ENCODE results near the gene NAPG. TPM values are rescaled to one million over a fixed set of nuclear protein-coding genes. Genes with fewer than 3 reads are reported as not detected.
"Not testable (repeated sequence)": the region's sequence is repeated elsewhere in the genome, so short reads cannot be mapped to it uniquely, and the experiment has no call there.

NAPG gene
- total RNA-seq, 4 donors from 2014 or later, result 21.5 to 60.6 (median 32.7) TPM

GRCh38 chr18:10564975-10565773, 39.3 kb downstream of the NAPG start:
- no peaks in the 10 kb centered on the region for H3K36me3 ChIP-seq
- TF ChIP-seq POLR2A (IDR thresholded peaks at IDR 0.05) (no peak), CTCF (IDR thresholded peaks at IDR 0.05) (no peak)
- no peak overlapping the region for H3K27ac ChIP-seq
- no peaks in the 10 kb centered on the region for H3K27me3 ChIP-seq
- intact Hi-C loops (cut with DNase I; ENCODE audit: low total_unique reads), result no loop called here
- no peak for DNase-seq
- no peak overlapping the region for H3K4me3 ChIP-seq
- H3K9me3 ChIP-seq, result no peaks in the 10 kb centered on the region
- no peaks in the 10 kb centered on the region for H3K4me1 ChIP-seq

GRCh38 chr18:10565835-10566234, 40.0 kb downstream of the NAPG start:
- DNase-seq, result no peak
- Histone ChIP-seq H3K4me3 (no peak overlapping the region), H3K4me1 (no peaks in the 10 kb centered on the region), H3K27me3 (no peaks in the 10 kb centered on the region), H3K27ac (no peak overlapping the region), H3K36me3 (no peaks in the 10 kb centered on the region), H3K9me3 (no peaks in the 10 kb centered on the region)
- intact Hi-C loops (cut with DNase I; ENCODE audit: low total_unique reads), result no loop called here
- no peak for TF ChIP-seq CTCF (IDR thresholded peaks at IDR 0.05)

- no peaks in the 10 kb centered on the region for H3K9me3 ChIP-seq
- H3K4me3 ChIP-seq, result no peak overlapping the region
- intact Hi-C loops (cut with DNase I; ENCODE audit: low total_unique reads), result no loop called here
- H3K27me3 ChIP-seq, result no peaks in the 10 kb centered on the region
- H3K4me1 ChIP-seq, result no peaks in the 10 kb centered on the region
- DNase-seq, result no peak
- H3K36me3 ChIP-seq, result no peaks in the 10 kb centered on the region
- TF ChIP-seq POLR2A (IDR thresholded peaks at IDR 0.05), result no peak
- TF ChIP-seq CTCF (IDR thresholded peaks at IDR 0.05), result no peak
- no peak overlapping the region for H3K27ac ChIP-seq
Observed at GRCh38 chr18:10566390-10566789, 40.6 kb downstream of the NAPG start.

- H3K27ac ChIP-seq; DNase-seq; H3K4me3 ChIP-seq; H3K4me1 ChIP-seq; H3K9me3 ChIP-seq; H3K27me3 ChIP-seq; intact Hi-C loops (cut with DNase I; ENCODE audit: low total_unique reads); H3K36me3 ChIP-seq: not testable (repeated sequence)
Observed at GRCh38 chr18:10569941-10570340, 44.1 kb downstream of the NAPG start.

GRCh38 chr18:10570622-10571021, 44.8 kb downstream of the NAPG start:
- Histone ChIP-seq H3K9me3 (no peaks in the 10 kb centered on the region), H3K36me3 (no peaks in the 10 kb centered on the region), H3K4me3 (no peak overlapping the region), H3K4me1 (no peaks in the 10 kb centered on the region), H3K27me3 (no peaks in the 10 kb centered on the region), H3K27ac (no peak overlapping the region)
- no peak for TF ChIP-seq POLR2A (IDR thresholded peaks at IDR 0.05)
- TF ChIP-seq CTCF (IDR thresholded peaks at IDR 0.05), result no peak
- DNase-seq, result no peak
- intact Hi-C loops (cut with DNase I; ENCODE audit: low total_unique reads), result no loop called here
